ENCODE results near the gene SOHLH1.

DNA sequence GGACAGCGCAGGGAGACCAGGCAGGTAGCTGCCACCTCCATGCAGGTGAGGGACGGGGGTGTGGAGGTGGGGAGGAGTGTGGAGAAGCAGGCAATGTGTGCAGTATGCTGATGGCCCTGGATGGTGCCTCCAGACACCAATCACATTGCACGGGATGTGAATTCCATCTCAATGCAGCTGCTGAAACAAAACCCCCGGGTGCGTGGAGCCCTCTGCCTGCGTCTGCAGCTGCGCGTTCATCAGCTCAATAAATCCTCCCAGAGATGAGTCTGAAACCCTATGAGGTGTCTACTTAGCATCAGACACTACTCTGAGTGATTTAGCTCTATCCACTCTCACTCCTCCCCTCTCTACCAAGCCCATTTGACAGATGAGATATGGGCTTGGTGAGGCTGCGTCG, 10.3 kb downstream of the SOHLH1 start:
- TF ChIP-seq, protein P1, sequence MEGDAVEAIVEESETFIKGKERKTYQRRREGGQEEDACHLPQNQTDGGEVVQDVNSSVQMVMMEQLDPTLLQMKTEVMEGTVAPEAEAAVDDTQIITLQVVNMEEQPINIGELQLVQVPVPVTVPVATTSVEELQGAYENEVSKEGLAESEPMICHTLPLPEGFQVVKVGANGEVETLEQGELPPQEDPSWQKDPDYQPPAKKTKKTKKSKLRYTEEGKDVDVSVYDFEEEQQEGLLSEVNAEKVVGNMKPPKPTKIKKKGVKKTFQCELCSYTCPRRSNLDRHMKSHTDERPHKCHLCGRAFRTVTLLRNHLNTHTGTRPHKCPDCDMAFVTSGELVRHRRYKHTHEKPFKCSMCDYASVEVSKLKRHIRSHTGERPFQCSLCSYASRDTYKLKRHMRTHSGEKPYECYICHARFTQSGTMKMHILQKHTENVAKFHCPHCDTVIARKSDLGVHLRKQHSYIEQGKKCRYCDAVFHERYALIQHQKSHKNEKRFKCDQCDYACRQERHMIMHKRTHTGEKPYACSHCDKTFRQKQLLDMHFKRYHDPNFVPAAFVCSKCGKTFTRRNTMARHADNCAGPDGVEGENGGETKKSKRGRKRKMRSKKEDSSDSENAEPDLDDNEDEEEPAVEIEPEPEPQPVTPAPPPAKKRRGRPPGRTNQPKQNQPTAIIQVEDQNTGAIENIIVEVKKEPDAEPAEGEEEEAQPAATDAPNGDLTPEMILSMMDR (IDR thresholded peaks at IDR 0.05 in 2 of 3, conservative IDR thresholded peaks at IDR 0.05 in 1 of 3; ENCODE audit: control insufficient read depth in 2 of 3, extremely low read depth in 1 of 3, insufficient read depth in 1 of 3, low read depth in 3 of 3, low read length in 3 of 3) = no peak
- TF ChIP-seq MXI1 (IDR thresholded peaks at IDR 0.05; ENCODE audit: low read depth, low read length) = no peak
- no peak for TF ChIP-seq POLR2AphosphoS5 (IDR thresholded peaks at IDR 0.05; ENCODE audit: low read length)
- TF ChIP-seq, protein P2, sequence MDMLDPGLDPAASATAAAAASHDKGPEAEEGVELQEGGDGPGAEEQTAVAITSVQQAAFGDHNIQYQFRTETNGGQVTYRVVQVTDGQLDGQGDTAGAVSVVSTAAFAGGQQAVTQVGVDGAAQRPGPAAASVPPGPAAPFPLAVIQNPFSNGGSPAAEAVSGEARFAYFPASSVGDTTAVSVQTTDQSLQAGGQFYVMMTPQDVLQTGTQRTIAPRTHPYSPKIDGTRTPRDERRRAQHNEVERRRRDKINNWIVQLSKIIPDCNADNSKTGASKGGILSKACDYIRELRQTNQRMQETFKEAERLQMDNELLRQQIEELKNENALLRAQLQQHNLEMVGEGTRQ (IDR thresholded peaks at IDR 0.05; ENCODE audit: borderline replicate concordance, low read depth, low read length) = no peak
- no peak for TF ChIP-seq STAT3 (IDR thresholded peaks at IDR 0.05; ENCODE audit: low read depth, low read length)
- TF ChIP-seq POLR2A (IDR thresholded peaks at IDR 0.05; ENCODE audit: low read depth, low read length) = no peak
- no peak for TF ChIP-seq POLR2AphosphoS2 (IDR thresholded peaks at IDR 0.05; ENCODE audit: low read depth, low read length)

All from GM12878 (cell line).